HEK293 (cell line): ENCODE data around the gene RGSL1.

Experiments used
- CTCF ChIA-PET: fragments of 350-600 bp; formaldehyde crosslinking; extraction: SDS; loops from one replicate; lab custom pipeline; 2021; ENCODE audit warnings: antibody characterized with exemption; lab: Yijun Ruan, JAX
- POLR2A ChIA-PET: fragments of 300-600 bp; formaldehyde crosslinking; extraction: SDS; loops from one replicate; lab custom pipeline; 2020; ENCODE audit warnings: antibody characterized with exemption, inconsistent platforms; lab: Yijun Ruan, JAX
- H3K27ac ChIP-seq: fragments of 200-500 bp; sonication (Bioruptor generic); 2 replicates; pipeline ENCODE4 v1.5.1; 2014; ENCODE audit warnings: low read depth, low read length, control low read depth, inconsistent platforms; ENCODE audit errors: extremely low read depth
- H3K36me3 ChIP-seq, 2 experiments: fragments of 200-500 bp in 1 of 2; sonication (Bioruptor generic) in 1 of 2; 1 replicate in 1 of 2; 2 replicates in 1 of 2; pipeline ENCODE4 v1.5.1; 2014 to 2017; ENCODE audit warnings: inconsistent platforms in 2 of 2, low read length in 2 of 2; ENCODE audit not compliant: control insufficient read depth in 2 of 2, insufficient read depth in 1 of 2
- H3K4me1 ChIP-seq: fragments of 200-500 bp; sonication (Bioruptor generic); 2 replicates; pipeline ENCODE4 v1.5.1; 2014; ENCODE audit warnings: mild to moderate bottlenecking, low read length, inconsistent platforms; ENCODE audit not compliant: control insufficient read depth, insufficient read depth
- H3K4me3 ChIP-seq: 2 replicates; pipeline ENCODE4 v1.5.1; 2011; ENCODE audit warnings: low read depth, mild to moderate bottlenecking, control low read depth, low read length, moderate library complexity
- H3K9me3 ChIP-seq: fragments of 200-500 bp; sonication (Bioruptor generic); 2 replicates; pipeline ENCODE4 v1.5.1; 2014; ENCODE audit warnings: low read depth, low read length, inconsistent platforms; ENCODE audit not compliant: control insufficient read depth, insufficient read depth
- AEBP2 ChIP-seq: fragments of 450-650 bp; formaldehyde crosslinking; IDR thresholded peaks from 2 replicates; pipeline ENCODE4 v1.5.1; 2016; ENCODE audit warnings: missing biosample characterization, missing genetic modification characterization, borderline replicate concordance
- FEZF1 ChIP-seq: fragments of 450-650 bp; formaldehyde crosslinking; IDR thresholded peaks from 2 replicates; pipeline ENCODE4 v1.5.1; 2016; ENCODE audit warnings: missing biosample characterization, missing genetic modification characterization
- GLIS1 ChIP-seq: fragments of 450-650 bp; formaldehyde crosslinking; IDR thresholded peaks from 2 replicates; pipeline ENCODE4 v1.5.1; 2016; ENCODE audit warnings: missing biosample characterization, missing genetic modification characterization
- IKZF3 ChIP-seq: fragments of 450-650 bp; IDR thresholded peaks from 2 replicates; pipeline ENCODE4 v1.5.0; 2018; ENCODE audit warnings: missing biosample characterization, mild to moderate bottlenecking, missing genetic modification characterization, moderate library complexity
- KLF8 ChIP-seq: fragments of 450-650 bp; formaldehyde crosslinking; IDR thresholded peaks from 2 replicates; pipeline ENCODE4 v1.5.1; 2016; ENCODE audit warnings: missing biosample characterization, missing genetic modification characterization
- MYNN ChIP-seq: fragments of 450-650 bp; formaldehyde crosslinking; IDR thresholded peaks from 2 replicates; pipeline ENCODE4 v1.5.1; 2016; ENCODE audit warnings: missing biosample characterization, missing genetic modification characterization, borderline replicate concordance
- MZF1 ChIP-seq: fragments of 450-650 bp; formaldehyde crosslinking; IDR thresholded peaks from 2 replicates; pipeline ENCODE4 v1.5.1; 2017; ENCODE audit warnings: missing biosample characterization, missing genetic modification characterization, borderline replicate concordance
- PATZ1 ChIP-seq: fragments of 450-650 bp; formaldehyde crosslinking; IDR thresholded peaks from 2 replicates; pipeline ENCODE4 v1.5.1; 2016; ENCODE audit warnings: missing biosample characterization, missing genetic modification characterization
- SCRT2 ChIP-seq: fragments of 450-650 bp; formaldehyde crosslinking; IDR thresholded peaks from 2 replicates; pipeline ENCODE4 v1.5.1; 2016; ENCODE audit warnings: missing biosample characterization, missing genetic modification characterization
- TCF7L2 ChIP-seq: IDR thresholded peaks from 2 replicates; pipeline ENCODE4 v1.6.1; 2011; ENCODE audit warnings: low read depth, mild to moderate bottlenecking, inconsistent platforms, low read length, moderate library complexity, borderline replicate concordance
- WT1 ChIP-seq: fragments of 450-650 bp; formaldehyde crosslinking; IDR thresholded peaks from 2 replicates; pipeline ENCODE4 v1.5.1; 2016; ENCODE audit warnings: missing biosample characterization, missing genetic modification characterization
- ZBTB26 ChIP-seq: fragments of 450-650 bp; formaldehyde crosslinking; optimal IDR thresholded peaks from 2 replicates; pipeline ENCODE3; 2016; ENCODE audit warnings: missing biosample characterization, mild to moderate bottlenecking, missing genetic modification characterization
- ZBTB6 ChIP-seq: fragments of 450-650 bp; formaldehyde crosslinking; IDR thresholded peaks from 2 replicates; pipeline ENCODE4 v1.5.1; 2017; ENCODE audit warnings: missing biosample characterization, missing genetic modification characterization
- ZBTB8A ChIP-seq: fragments of 450-650 bp; formaldehyde crosslinking; IDR thresholded peaks from 2 replicates; pipeline ENCODE4 v1.5.1; 2016; ENCODE audit warnings: missing biosample characterization, missing genetic modification characterization
- ZEB2 ChIP-seq: fragments of 450-650 bp; formaldehyde crosslinking; IDR thresholded peaks from 2 replicates; pipeline ENCODE4 v1.5.1; 2016; ENCODE audit warnings: missing biosample characterization, missing genetic modification characterization
- ZFHX2 ChIP-seq: fragments of 450-650 bp; formaldehyde crosslinking; conservative IDR thresholded peaks from 2 replicates; pipeline ENCODE4 v1.5.1; 2016; ENCODE audit warnings: missing biosample characterization, missing genetic modification characterization
- ZNF121 ChIP-seq: fragments of 450-650 bp; formaldehyde crosslinking; IDR thresholded peaks from 2 replicates; pipeline ENCODE4 v1.5.1; 2016; ENCODE audit warnings: missing biosample characterization, missing genetic modification characterization
- ZNF248 ChIP-seq: fragments of 450-650 bp; formaldehyde crosslinking; IDR thresholded peaks from 2 replicates; pipeline ENCODE4 v1.5.1; 2017; ENCODE audit warnings: missing biosample characterization, missing genetic modification characterization
- ZNF324 ChIP-seq: fragments of 450-650 bp; formaldehyde crosslinking; IDR thresholded peaks from 2 replicates; pipeline ENCODE4 v1.5.1; 2016; ENCODE audit warnings: missing biosample characterization, missing genetic modification characterization
- ZNF423 ChIP-seq: fragments of 450-650 bp; formaldehyde crosslinking; IDR thresholded peaks from 2 replicates; pipeline ENCODE4 v1.5.1; 2016; ENCODE audit warnings: missing biosample characterization, missing genetic modification characterization
- ZNF501 ChIP-seq: fragments of 450-650 bp; formaldehyde crosslinking; IDR thresholded peaks from 2 replicates; pipeline ENCODE4 v1.5.1; 2016; ENCODE audit warnings: missing biosample characterization, missing genetic modification characterization
- ZNF514 ChIP-seq: fragments of 450-650 bp; formaldehyde crosslinking; IDR thresholded peaks from 2 replicates; pipeline ENCODE4 v1.5.1; 2016; ENCODE audit warnings: missing biosample characterization, missing genetic modification characterization
- ZNF548 ChIP-seq: fragments of 450-650 bp; formaldehyde crosslinking; IDR thresholded peaks from 2 replicates; pipeline ENCODE4 v1.5.1; 2016; ENCODE audit warnings: missing biosample characterization, missing genetic modification characterization
- ZNF558 ChIP-seq: fragments of 450-650 bp; formaldehyde crosslinking; IDR thresholded peaks from 2 replicates; pipeline ENCODE4 v1.5.1; 2016; ENCODE audit warnings: missing biosample characterization, missing genetic modification characterization
- ZNF561 ChIP-seq: fragments of 450-650 bp; IDR thresholded peaks from 2 replicates; pipeline ENCODE4 v1.5.1; 2018; ENCODE audit warnings: missing biosample characterization, missing genetic modification characterization, borderline replicate concordance
- ZNF600 ChIP-seq: fragments of 450-650 bp; formaldehyde crosslinking; IDR thresholded peaks from 2 replicates; pipeline ENCODE4 v1.5.1; 2016; ENCODE audit warnings: missing biosample characterization, missing genetic modification characterization
- ZNF610 ChIP-seq: fragments of 450-650 bp; formaldehyde crosslinking; IDR thresholded peaks from 2 replicates; pipeline ENCODE4 v1.5.1; 2016; ENCODE audit warnings: missing biosample characterization, missing genetic modification characterization, borderline replicate concordance

RGSL1 gene

GRCh38 chr1:182601913-182602312 lies 152.0 kb downstream of the RGSL1 start:
- POLR2A ChIA-PET, result no interaction called here
- H3K36me3 ChIP-seq, result peaks cover 17 to 46% of the 10 kb centered on the region in 2 experiments; a peak in 2 of 3 replicates
- no peaks in the 10 kb centered on the region for H3K9me3 ChIP-seq
- no peak for TF ChIP-seq ZNF248 (tag by site-specific recombination)
- TF ChIP-seq ZNF561 (tag by site-specific recombination), result no peak
- no peak for TF ChIP-seq PATZ1 (tag by site-specific recombination)
- TF ChIP-seq ZNF121 (tag by site-specific recombination), result no peak
- no peak for TF ChIP-seq AEBP2 (tag by site-specific recombination)
- TF ChIP-seq ZBTB26, result peak; percentile 6
- TF ChIP-seq ZBTB8A, result no peak
- CTCF ChIA-PET, result interaction anchor here (1.1 to 15.6 kb wide), 10 partner anchors 10 to 517 kb away, joined by 3 to 668 read pairs (median 6); partner anchors contain the start of gene NPL
- no peak overlapping the region for H3K4me3 ChIP-seq
- H3K4me1 ChIP-seq, result peaks cover 4% of the 10 kb centered on the region; the same call in 1 of the 2 replicates
- H3K27ac ChIP-seq, result no peak overlapping the region; the same call in 1 of the 2 replicates

GRCh38 chr1:182602935-182603645 lies 153.1 kb downstream of the RGSL1 start:
- peaks cover 17 to 46% of the 10 kb centered on the region in 2 experiments; a peak in 2 of 3 replicates for H3K36me3 ChIP-seq
- TF ChIP-seq MZF1 (no peak), ZNF548 (tag by site-specific recombination) (no peak), ZNF558 (tag by site-specific recombination) (no peak), KLF8 (tag by site-specific recombination) (no peak), FEZF1 (no peak), ZNF324 (no peak), SCRT2 (tag by site-specific recombination) (peak; percentile 85), MYNN (tag by site-specific recombination) (no peak), ZNF610 (no peak), ZFHX2 (tag by site-specific recombination) (peak; percentile 10; the same call in 1 of the 2 replicates), ZNF423 (tag by site-specific recombination) (no peak), ZNF600 (tag by site-specific recombination) (peak; percentile 44), ZNF501 (no peak), ZEB2 (tag by site-specific recombination) (no peak), IKZF3 (tag by site-specific recombination) (0 out of 2 replicates have a peak, but pooled peaks have one; percentile 16), ZNF514 (tag by site-specific recombination) (no peak), TCF7L2 (no peak), GLIS1 (tag by site-specific recombination) (peak; percentile 9; the same call in 1 of the 2 replicates), ZNF561 (tag by site-specific recombination) (0 out of 2 replicates have a peak, but pooled peaks have one; percentile 46), ZBTB6 (tag by site-specific recombination) (no peak), WT1 (tag by site-specific recombination) (peak; percentile 67; the same call in 1 of the 2 replicates)

More at GRCh38 chr1:182602935-182603645, 153.1 kb downstream of the RGSL1 start:
- POLR2A ChIA-PET, result interaction anchor here (0.8 to 1.1 kb wide), 2 partner anchors 14 to 182 kb away, joined by 4 to 5 read pairs; no protein-coding TSS in a partner anchor
- H3K27ac ChIP-seq, result peak overlapping the region; percentile 70; the same call in 1 of the 2 replicates
- peaks cover 4% of the 10 kb centered on the region; the same call in 1 of the 2 replicates for H3K4me1 ChIP-seq
- CTCF ChIA-PET, result interaction anchor here (0.7 to 15.6 kb wide), 7 partner anchors 8 to 522 kb away, joined by 3 to 668 read pairs (median 3); partner anchors contain the start of gene NPL
- no peaks in the 10 kb centered on the region for H3K9me3 ChIP-seq
- H3K4me3 ChIP-seq, result no peak overlapping the region
